Loucy (cell line): Measurements from ENCODE around the gene BCAR3.

Experiments
- H2AFZ ChIP-seq: fragments of 200-600 bp; sonication (generic); 2 replicates; pipeline ENCODE4 v1.6.0; 2016; ENCODE audit warnings: antibody characterized with exemption, mild to moderate bottlenecking, low read length, moderate library complexity
- H3F3A ChIP-seq: fragments of 200-600 bp; 2 replicates; pipeline ENCODE4 v1.6.0; 2016; ENCODE audit warnings: antibody characterized with exemption, low read depth, mild to moderate bottlenecking
- H3K27me3 ChIP-seq: fragments of 200-600 bp; sonication (generic); 2 replicates; pipeline ENCODE4 v1.6.1; 2014; ENCODE audit warnings: low read length, mild to moderate bottlenecking; ENCODE audit not compliant: insufficient read depth, poor library complexity, severe bottlenecking
- H3K36me3 ChIP-seq: fragments of 200-600 bp; sonication (generic); 2 replicates; pipeline ENCODE4 v1.6.1; 2016; ENCODE audit warnings: low read length; ENCODE audit not compliant: insufficient read depth
- H3K4me1 ChIP-seq: fragments of 200-600 bp; sonication (generic); 2 replicates; pipeline ENCODE4 v1.5.1; 2014; ENCODE audit warnings: low read length, mild to moderate bottlenecking; ENCODE audit not compliant: insufficient read depth, poor library complexity, severe bottlenecking
- H3K4me2 ChIP-seq: fragments of 200-600 bp; sonication (generic); 2 replicates; pipeline ENCODE4 v1.6.0; 2014; ENCODE audit warnings: antibody characterized with exemption, low read length, low read depth, mild to moderate bottlenecking; ENCODE audit not compliant: poor library complexity, severe bottlenecking
- H3K4me3 ChIP-seq: fragments of 200-600 bp; sonication (generic); 2 replicates; pipeline ENCODE4 v1.5.1; 2014; ENCODE audit warnings: low read length, mild to moderate bottlenecking, mixed read lengths; ENCODE audit not compliant: poor library complexity, severe bottlenecking
- H3K79me2 ChIP-seq: fragments of 200-600 bp; sonication (generic); 2 replicates; pipeline ENCODE4 v1.6.1; 2014; ENCODE audit warnings: low read length; ENCODE audit not compliant: insufficient read depth
- H3K9ac ChIP-seq: fragments of 200-600 bp; sonication (generic); 2 replicates; pipeline ENCODE4 v1.6.0; 2014; ENCODE audit warnings: mild to moderate bottlenecking, low read depth, low read length, moderate library complexity; ENCODE audit not compliant: poor library complexity, severe bottlenecking
- H3K9me2 ChIP-seq: fragments of 200-600 bp; sonication (generic); replicated peaks from 2 replicates; pipeline ENCODE4 v1.6.1; 2016; ENCODE audit warnings: low read depth, low read length, mixed read lengths
- H3K9me3 ChIP-seq: fragments of 200-600 bp; sonication (generic); 2 replicates; pipeline ENCODE4 v1.6.1; 2014; ENCODE audit warnings: mild to moderate bottlenecking, antibody characterized with exemption, low read length, low read depth; ENCODE audit not compliant: insufficient read depth
- H4K20me1 ChIP-seq: fragments of 200-600 bp; sonication (generic); 2 replicates; pipeline ENCODE4 v1.6.0; 2014; ENCODE audit warnings: antibody characterized with exemption, low read length, mild to moderate bottlenecking; ENCODE audit not compliant: insufficient read depth, poor library complexity, severe bottlenecking
- CTCF ChIP-seq: fragments of 200-600 bp; sonication (generic); conservative IDR thresholded peaks from 2 replicates; pipeline ENCODE4 v1.5.1; 2014; ENCODE audit warnings: mild to moderate bottlenecking, antibody characterized with exemption, low read length
- EZH2phosphoT487 ChIP-seq: fragments of 200-600 bp; IDR thresholded peaks from 2 replicates; pipeline ENCODE4 v1.6.1; 2018; ENCODE audit warnings: antibody characterized with exemption, mild to moderate bottlenecking, moderate library complexity, borderline replicate concordance

The BCAR3 gene

GRCh38 chr1:93598396-93598795 lies 83.2 kb downstream of the BCAR3 start:
- Histone ChIP-seq H3K4me2 (no peak overlapping the region), H2AFZ (no peak overlapping the region), H3K9me2 (no peaks in the 10 kb centered on the region), H4K20me1 (no peaks in the 10 kb centered on the region), H3K9me3 (no peaks in the 10 kb centered on the region), H3K79me2 (no peaks in the 10 kb centered on the region), H3K36me3 (no peaks in the 10 kb centered on the region), H3K27me3 (no peaks in the 10 kb centered on the region), H3K9ac (no peak overlapping the region), H3K4me3 (no peak overlapping the region), H3K4me1 (peaks cover 5% of the 10 kb centered on the region), H3F3A (no peaks in the 10 kb centered on the region)
- TF ChIP-seq EZH2phosphoT487: no peak
- no peak for TF ChIP-seq CTCF

GRCh38 chr1:93597709-93598108 lies 83.9 kb downstream of the BCAR3 start:
- Histone ChIP-seq H3K4me2 (no peak overlapping the region), H3K9me3 (no peaks in the 10 kb centered on the region), H3K27me3 (no peaks in the 10 kb centered on the region), H3K79me2 (no peaks in the 10 kb centered on the region), H3K9me2 (no peaks in the 10 kb centered on the region), H3K36me3 (no peaks in the 10 kb centered on the region), H3K4me1 (peaks cover 6% of the 10 kb centered on the region), H2AFZ (no peak overlapping the region), H4K20me1 (no peaks in the 10 kb centered on the region), H3F3A (no peaks in the 10 kb centered on the region), H3K9ac (no peak overlapping the region), H3K4me3 (no peak overlapping the region)
- TF ChIP-seq EZH2phosphoT487 (no peak), CTCF (no peak)

- Histone ChIP-seq H3K9ac (no peak overlapping the region), H3K9me3 (no peaks in the 10 kb centered on the region), H3K4me3 (no peak overlapping the region), H3K79me2 (no peaks in the 10 kb centered on the region), H3K4me2 (no peak overlapping the region), H2AFZ (no peak overlapping the region), H3K27me3 (no peaks in the 10 kb centered on the region), H3K36me3 (no peaks in the 10 kb centered on the region), H4K20me1 (no peaks in the 10 kb centered on the region), H3F3A (no peaks in the 10 kb centered on the region), H3K4me1 (peaks cover 16% of the 10 kb centered on the region), H3K9me2 (no peaks in the 10 kb centered on the region)
- TF ChIP-seq EZH2phosphoT487: no peak
- TF ChIP-seq CTCF: no peak
These were observed 85.1 kb downstream of the BCAR3 start for GRCh38 chr1:93596329-93597089.
